Measurements from ENCODE around the gene RNF183.
A peak's percentile ranks its signal among the peaks of the same experiment; 100 is the strongest.
"Not testable (repeated sequence)": the region's sequence is repeated elsewhere in the genome, so short reads cannot be mapped to it uniquely, and the experiment has no call there.

RNF183 gene

DNA sequence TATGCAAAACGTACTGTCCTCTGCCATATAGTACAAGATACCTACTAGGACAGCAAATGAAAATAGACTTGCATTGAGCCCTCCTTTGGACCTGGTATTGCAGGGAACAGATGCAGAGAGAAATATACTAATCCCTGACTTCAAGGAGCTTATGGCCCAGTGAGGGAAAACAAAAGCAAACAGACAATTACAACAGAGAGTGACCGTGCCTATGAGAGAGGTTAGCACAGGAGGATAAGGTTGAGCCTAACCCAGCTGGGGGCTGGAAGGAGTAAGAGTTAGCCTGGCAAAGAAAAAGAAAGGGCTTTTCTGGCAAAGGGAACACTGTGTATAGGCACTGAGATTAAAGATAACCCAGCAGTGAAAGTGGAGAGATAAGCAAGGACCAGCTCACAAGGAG is 33.3 kb downstream of the RNF183 start:
- DNase-seq, result peak; percentile 79

DNA sequence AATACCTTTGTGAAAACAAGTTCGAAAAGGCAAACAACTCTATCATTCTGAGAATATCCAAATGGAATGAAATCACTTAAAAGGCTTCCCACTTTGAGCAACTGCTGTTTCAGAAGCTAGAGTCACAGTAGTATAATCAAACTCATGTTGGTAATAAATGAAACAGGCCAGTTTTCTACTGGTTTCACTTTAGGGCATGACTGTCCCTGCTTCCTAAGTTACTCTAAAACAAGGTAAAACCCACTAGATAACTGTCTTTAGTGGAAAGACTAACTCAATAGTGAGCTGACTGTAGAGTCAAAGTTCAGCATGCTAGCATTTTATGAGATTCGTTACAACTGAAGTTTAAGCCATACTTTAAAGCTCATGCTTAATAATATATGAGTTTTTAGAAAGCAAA is 33.8 kb downstream of the RNF183 start:
- DNase-seq, result no peak

DNA sequence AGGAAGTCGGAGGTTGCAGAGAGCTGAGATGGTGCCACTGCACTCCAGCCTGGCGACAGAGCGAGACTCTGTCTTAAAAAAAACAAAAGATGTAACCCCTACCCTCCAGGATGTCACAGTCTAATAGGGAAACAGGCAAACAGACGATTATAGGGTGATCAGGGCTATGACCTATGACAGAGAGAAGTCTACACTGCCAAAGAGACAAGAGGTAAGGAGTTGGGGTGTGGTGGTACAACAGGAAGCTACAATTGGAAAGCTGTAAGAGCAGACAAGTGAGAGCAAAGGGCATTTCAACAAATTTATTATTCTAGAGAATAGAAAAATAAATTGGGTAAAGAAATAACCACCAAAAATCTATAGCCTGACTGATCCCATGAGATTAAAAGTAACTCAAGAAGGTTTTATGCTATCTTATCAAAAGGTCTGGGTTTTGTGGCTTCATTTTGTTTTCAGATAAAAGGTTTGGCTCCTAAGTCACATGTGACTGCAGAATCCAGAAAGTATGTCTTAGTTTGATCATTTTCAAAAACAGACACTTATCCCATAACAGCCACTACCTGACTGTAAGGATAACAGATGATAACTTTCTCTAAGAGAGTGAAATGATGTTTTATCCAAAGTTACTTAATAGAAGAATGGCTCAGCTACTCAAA is 35.1 kb downstream of the RNF183 start:
- DNase-seq, result no peak

DNA sequence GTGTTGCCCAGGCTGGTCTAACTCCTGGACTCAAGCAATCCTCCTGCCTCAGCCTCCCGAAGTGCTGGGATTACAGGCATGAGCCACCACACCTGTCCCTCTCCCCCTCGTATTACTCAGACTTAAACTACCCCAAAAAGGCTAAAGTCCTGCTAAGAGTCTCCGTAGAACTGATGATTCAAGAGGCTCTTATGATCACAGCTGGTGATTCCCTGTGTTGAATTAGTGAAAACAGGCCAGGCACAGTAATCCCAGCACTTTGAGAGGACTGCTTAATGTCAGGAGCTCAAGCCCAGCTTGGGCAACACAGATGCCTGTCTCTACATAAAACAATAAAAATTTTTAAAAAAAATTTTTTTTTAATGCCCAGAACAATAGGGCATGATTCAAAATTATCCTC is 37.0 kb downstream of the RNF183 start:
- peak; percentile 47 for DNase-seq

DNA sequence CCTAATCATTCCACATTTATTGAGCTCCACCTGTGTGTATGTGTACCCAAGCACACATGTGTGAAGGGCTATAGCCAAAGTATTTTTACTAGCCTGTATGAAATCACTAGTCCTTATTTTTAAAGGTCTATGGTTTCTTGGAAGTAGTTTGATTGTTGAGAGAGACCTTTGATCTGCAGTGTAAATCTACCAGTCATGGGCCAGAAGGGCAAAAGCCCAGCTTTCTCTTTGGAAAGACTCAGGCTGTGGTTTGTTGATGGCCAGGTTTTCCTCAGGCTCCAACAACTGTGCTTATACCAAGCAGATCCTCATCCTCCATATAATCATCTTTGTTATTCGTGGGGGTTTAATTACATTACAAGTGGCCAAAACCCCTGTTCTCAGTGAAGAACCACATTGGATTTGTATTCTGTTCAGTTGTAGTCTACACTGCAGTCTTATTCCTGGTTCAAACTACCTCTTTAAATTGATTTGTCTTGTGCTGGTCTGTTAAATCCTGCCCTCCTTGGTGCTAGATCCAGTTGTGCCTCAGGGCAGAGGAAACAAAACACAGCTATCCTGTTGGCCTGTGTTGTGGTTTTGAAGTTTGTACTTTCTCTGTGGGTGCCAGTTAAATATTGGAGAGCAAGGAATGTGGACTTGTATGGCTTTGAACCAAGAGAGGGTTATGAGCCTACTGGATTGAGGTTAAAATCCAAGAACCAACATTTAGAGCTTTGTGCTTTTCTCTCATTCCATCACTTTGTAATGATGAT is 41.1 kb downstream of the RNF183 start:
- no peak for DNase-seq

DNA sequence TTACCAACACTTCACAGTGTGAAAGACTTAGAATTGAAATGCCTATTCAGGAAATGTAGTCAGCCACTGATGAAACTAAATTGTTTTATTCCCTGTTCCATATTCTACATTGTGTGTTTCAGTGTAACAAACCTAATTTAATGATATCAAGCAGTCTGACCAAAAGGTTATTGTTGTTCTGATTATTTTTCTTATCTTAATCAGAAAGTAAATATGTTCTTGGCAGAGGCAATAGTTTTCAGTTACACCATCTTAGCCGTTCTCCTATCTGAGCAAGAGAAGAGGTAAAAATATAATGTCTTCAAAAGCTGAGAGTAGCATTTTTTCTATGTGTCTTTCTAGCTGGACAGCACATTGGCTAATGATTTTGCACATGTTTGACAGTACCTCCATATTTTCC is 44.9 kb downstream of the RNF183 start:
- no peak for DNase-seq

DNA sequence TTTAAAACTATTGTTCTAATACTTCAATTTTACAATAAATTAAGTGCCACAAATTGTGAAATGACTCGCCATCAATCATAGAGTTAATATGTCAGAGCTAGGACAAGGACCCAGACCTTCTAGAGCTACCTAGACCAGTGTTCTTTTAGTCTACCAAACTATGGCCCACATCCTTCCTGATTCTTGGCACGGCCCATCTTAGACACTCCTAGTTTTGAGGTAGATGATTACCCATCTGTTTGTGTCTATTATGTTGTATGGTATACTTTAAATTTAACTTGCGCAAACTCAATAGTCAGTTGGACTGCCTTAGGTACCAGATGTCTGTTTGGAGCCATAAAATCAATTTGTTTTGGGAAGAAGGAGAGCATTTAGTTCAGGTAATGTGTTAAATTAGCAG is 45.3 kb downstream of the RNF183 start:
- DNase-seq, result no peak

DNA sequence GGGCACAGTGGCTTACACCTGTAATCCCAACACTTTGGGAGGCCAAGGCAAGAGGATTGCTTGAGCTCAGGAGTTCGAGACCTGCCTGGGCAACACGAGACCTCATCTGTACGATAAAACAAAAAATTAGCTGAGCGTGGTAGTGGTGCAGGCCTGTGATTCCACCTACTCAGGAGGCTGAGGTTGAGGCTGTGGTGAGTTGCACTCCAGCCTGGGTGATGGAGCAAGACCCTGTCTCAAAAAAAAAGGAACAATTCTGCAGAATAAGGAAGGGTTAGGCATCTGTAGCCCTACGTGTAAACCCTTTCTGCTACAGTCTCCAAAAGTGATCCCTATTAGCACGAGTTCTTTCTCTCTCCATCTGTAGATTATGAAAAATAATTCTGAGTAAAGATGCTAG is 47.7 kb downstream of the RNF183 start:
- no peak for DNase-seq

DNA sequence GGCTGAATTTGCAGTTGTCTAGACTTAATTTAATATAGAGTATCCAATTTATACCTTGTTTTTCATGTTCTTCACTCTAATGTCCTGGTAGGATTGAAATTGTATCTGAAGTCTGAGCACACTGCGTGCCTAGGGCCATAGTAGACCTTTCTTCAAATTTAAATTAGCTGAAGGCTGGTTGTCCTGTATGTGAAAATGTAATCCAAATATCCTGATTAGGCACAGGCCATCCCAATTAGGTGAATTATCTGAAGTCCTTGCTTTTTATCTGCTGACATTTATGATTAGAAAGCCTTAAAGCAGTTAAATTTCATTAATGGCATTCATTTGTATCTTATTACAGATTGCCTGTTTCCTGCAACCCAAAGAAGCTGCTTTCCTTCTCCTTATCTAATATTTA is 48.2 kb downstream of the RNF183 start:
- no peak for DNase-seq

DNA sequence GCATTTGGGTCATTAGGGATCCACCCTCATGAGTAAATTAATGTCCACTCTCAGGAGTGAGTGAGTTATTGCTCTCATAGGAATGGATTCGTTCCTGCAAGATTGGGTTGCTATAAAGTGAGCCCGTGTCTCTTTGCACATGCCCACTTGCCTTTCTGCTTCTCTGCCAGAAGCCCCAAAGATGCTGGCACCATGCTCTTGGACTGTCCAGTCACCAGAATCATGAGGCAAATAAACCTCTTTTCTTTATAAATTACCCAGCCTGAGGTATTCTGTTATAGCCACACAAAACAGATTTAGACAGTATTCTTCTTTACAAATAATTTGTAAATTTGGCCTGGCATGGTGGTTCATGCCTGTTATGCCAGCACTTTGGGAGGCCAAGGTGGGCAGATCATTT is 52.4 kb downstream of the RNF183 start:
- DNase-seq, result no peak

DNA sequence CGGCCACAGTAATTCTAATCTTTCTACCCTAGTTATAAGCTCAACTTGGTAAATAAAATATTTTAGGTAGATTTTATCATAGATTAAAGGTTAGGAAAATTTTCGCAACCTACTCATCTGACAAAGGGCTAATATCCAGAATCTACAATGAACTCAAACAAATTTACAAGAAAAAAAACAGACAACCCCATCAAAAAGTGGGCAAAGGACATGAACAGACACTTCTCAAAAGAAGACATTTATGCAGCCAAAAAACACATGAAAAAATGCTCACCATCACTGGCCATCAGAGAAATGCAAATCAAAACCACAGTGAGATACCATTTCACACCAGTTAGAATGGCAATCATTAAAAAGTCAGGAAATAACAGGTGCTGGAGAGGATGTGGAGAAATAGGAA is 53.5 kb downstream of the RNF183 start:
- not testable (repeated sequence) for DNase-seq

DNA sequence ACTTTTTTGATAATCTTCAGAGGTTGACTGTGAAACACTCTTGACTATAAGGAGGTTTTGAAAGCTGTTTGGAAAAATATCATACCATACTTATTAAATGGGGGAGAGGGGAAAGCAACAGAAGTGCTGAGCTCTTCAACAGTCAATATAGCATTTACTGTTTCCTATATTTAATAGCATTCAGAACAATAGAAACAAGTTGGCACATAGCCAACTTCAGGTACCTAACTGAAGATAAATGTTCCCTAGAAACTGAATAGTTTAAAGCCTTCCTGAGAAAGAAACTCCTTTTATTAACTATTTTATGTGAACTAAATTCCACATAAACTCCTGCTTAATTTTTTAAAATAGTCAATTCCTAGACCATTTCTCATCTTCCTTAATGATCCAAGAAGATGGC is 55.5 kb downstream of the RNF183 start:
- DNase-seq, result no peak

Data from NCI-H82 (cell line).